ENCODE measurements around the gene HLA-DPB1. TPM values are rescaled to one million over a fixed set of nuclear protein-coding genes. Genes with fewer than 3 reads are reported as not detected.

Gene HLA-DPB1
- total RNA-seq, 1 experiment from 2014 or later, result 18.3 TPM

GRCh38 chr6:33136310-33136900, 60.6 kb downstream of the HLA-DPB1 start:
- CTCF ChIA-PET, result interaction anchor here (0.6 to 1.4 kb wide), 8 partner anchors 8 to 200 kb away, joined by 3 to 13 read pairs (median 4); partner anchors contain the start of gene HLA-DMA
- H3K36me3 Mint-ChIP-seq (ENCODE audit: insufficient read depth, unreplicated experiment), result no peaks in the 10 kb centered on the region
- H3K27ac Mint-ChIP-seq (ENCODE audit: unreplicated experiment), result no peak overlapping the region
- peaks cover 63% of the 10 kb centered on the region for H3K27me3 Mint-ChIP-seq (ENCODE audit: unreplicated experiment)
- DNase-seq, result no peak
- intact Hi-C loops (cut with micrococcal nuclease; ENCODE audit: unreplicated experiment), result no loop called here
- H3K4me1 Mint-ChIP-seq (ENCODE audit: low read depth, unreplicated experiment), result no peaks in the 10 kb centered on the region
- TF ChIP-seq, protein P1, sequence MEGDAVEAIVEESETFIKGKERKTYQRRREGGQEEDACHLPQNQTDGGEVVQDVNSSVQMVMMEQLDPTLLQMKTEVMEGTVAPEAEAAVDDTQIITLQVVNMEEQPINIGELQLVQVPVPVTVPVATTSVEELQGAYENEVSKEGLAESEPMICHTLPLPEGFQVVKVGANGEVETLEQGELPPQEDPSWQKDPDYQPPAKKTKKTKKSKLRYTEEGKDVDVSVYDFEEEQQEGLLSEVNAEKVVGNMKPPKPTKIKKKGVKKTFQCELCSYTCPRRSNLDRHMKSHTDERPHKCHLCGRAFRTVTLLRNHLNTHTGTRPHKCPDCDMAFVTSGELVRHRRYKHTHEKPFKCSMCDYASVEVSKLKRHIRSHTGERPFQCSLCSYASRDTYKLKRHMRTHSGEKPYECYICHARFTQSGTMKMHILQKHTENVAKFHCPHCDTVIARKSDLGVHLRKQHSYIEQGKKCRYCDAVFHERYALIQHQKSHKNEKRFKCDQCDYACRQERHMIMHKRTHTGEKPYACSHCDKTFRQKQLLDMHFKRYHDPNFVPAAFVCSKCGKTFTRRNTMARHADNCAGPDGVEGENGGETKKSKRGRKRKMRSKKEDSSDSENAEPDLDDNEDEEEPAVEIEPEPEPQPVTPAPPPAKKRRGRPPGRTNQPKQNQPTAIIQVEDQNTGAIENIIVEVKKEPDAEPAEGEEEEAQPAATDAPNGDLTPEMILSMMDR (IDR thresholded peaks at IDR 0.05; ENCODE audit: unreplicated experiment), result no peak
- no peaks in the 10 kb centered on the region for H3K9me3 Mint-ChIP-seq (ENCODE audit: low read depth, unreplicated experiment)
- H3K4me3 Mint-ChIP-seq (ENCODE audit: low read depth, unreplicated experiment), result no peak overlapping the region
- no TSS peak for BruUV-seq (replicated peaks)

Other genes with a start within 250 kb of the HLA-DPB1 start
- gene TAP2, start 237.3 kb upstream of the HLA-DPB1 start, total RNA-seq (2022), result 180 and 279 TPM in 2 replicates
- 123 and 196 TPM in 2 replicates for gene PSMB8, start 231.9 kb upstream of the HLA-DPB1 start, total RNA-seq (2022)
- 75.1 and 141 TPM in 2 replicates for gene TAP1, start 222.3 kb upstream of the HLA-DPB1 start, total RNA-seq (2022)
- 120 and 201 TPM in 2 replicates for gene PSMB9, start 221.8 kb upstream of the HLA-DPB1 start, total RNA-seq (2022)
- gene HLA-DMB, start 135.0 kb upstream of the HLA-DPB1 start, total RNA-seq (2022), result 32.4 and 35.9 TPM in 2 replicates
- 98.0 and 104 TPM in 2 replicates for gene HLA-DMA, start 122.9 kb upstream of the HLA-DPB1 start, total RNA-seq (2022)
- 351 and 356 TPM in 2 replicates for gene BRD2, start 107.4 kb upstream of the HLA-DPB1 start, total RNA-seq (2022)
- gene HLA-DOA, start 66.4 kb upstream of the HLA-DPB1 start, total RNA-seq (2022), result 1.7 and 4.1 TPM in 2 replicates
- gene HLA-DPA1, start 2.3 kb upstream of the HLA-DPB1 start, total RNA-seq (2022), result 29.2 and 46.4 TPM in 2 replicates
- 1.8 TPM in 2 replicates for gene COL11A2, start 116.5 kb downstream of the HLA-DPB1 start, total RNA-seq (2022)
- gene RXRB, start 124.7 kb downstream of the HLA-DPB1 start, total RNA-seq (2022), result 78.2 and 78.3 TPM in 2 replicates
- 188 and 201 TPM in 2 replicates for gene SLC39A7, start 124.9 kb downstream of the HLA-DPB1 start, total RNA-seq (2022)
- gene HSD17B8, start 128.7 kb downstream of the HLA-DPB1 start, total RNA-seq (2022), result 40.4 and 41.7 TPM in 2 replicates
- gene RING1, start 132.5 kb downstream of the HLA-DPB1 start, total RNA-seq (2022), result 53.9 and 58.9 TPM in 2 replicates
- 99.7 and 104 TPM in 2 replicates for gene VPS52, start 195.9 kb downstream of the HLA-DPB1 start, total RNA-seq (2022)
- 2,667 and 2,688 TPM in 2 replicates for gene RPS18, start 196.1 kb downstream of the HLA-DPB1 start, total RNA-seq (2022)
- 18.2 and 21.6 TPM in 2 replicates for gene B3GALT4, start 201.1 kb downstream of the HLA-DPB1 start, total RNA-seq (2022)
- gene WDR46, start 213.2 kb downstream of the HLA-DPB1 start, total RNA-seq (2022), result 124 and 125 TPM in 2 replicates
- gene PFDN6, start 213.6 kb downstream of the HLA-DPB1 start, total RNA-seq (2022), result 141 and 168 TPM in 2 replicates
- gene RGL2, start 223.0 kb downstream of the HLA-DPB1 start, total RNA-seq (2022), result 138 and 154 TPM in 2 replicates
- 443 and 488 TPM in 2 replicates for gene TAPBP, start 238.1 kb downstream of the HLA-DPB1 start, total RNA-seq (2022)
- gene ZBTB22, start 241.8 kb downstream of the HLA-DPB1 start, total RNA-seq (2022), result 22.6 and 26.4 TPM in 2 replicates
- 86.3 and 86.6 TPM in 2 replicates for gene DAXX, start 247.0 kb downstream of the HLA-DPB1 start, total RNA-seq (2022)